Esophagus squamous epithelium (tissue), 5 donors: ENCODE data around the gene CCT5. TPM values are rescaled to one million over a fixed set of nuclear protein-coding genes. Genes with fewer than 3 reads are reported as not detected.

Experiments used
- DNase-seq: peaks from one replicate; lab custom pipeline; 2025; lab: John Stamatoyannopoulos, UW
- H3K27ac ChIP-seq, 4 donors: fragments of 200-600 bp; sonication (generic); one replicate each; pipeline ENCODE4 v1.5.1; 2016 to 2019; ENCODE audit warnings: mild to moderate bottlenecking in 1 of 4
- H3K27me3 ChIP-seq, 4 donors: fragments of 200-600 bp; sonication (generic); 1 replicate in 3 of 4; 2 replicates in 1 of 4; pipeline versions ENCODE4 v1.5.1 to v1.6.0; 2017 to 2021; ENCODE audit warnings: antibody characterized with exemption in 1 of 4
- H3K36me3 ChIP-seq, 3 donors: fragments of 200-600 bp; sonication (generic); one replicate each; pipeline ENCODE4 v1.5.1; 2016 to 2019
- H3K4me1 ChIP-seq, 3 donors: fragments of 200-600 bp; sonication (generic); one replicate each; pipeline ENCODE4 v1.5.1; 2017 to 2019
- H3K4me3 ChIP-seq, 4 donors: fragments of 200-600 bp; sonication (generic); 1 replicate in 3 of 4; 2 replicates in 1 of 4; pipeline ENCODE4 v1.5.1; 2016 to 2019; ENCODE audit warnings: mild to moderate bottlenecking in 2 of 4, moderate library complexity in 1 of 4
- H3K9me3 ChIP-seq, 3 donors: fragments of 200-600 bp; sonication (generic); one replicate each; pipeline ENCODE4 v1.5.1; 2016 to 2019
- CTCF ChIP-seq, 6 experiments: fragments of 450-650 bp in 4 of 6; fragments of 200-600 bp in 2 of 6; sonication (generic) in 2 of 6; IDR thresholded peaks; one replicate each; pipeline ENCODE4 v1.5.1; 2016 to 2019; ENCODE audit warnings: antibody characterized with exemption in 6 of 6, mild to moderate bottlenecking in 4 of 6, moderate library complexity in 4 of 6
- POLR2A ChIP-seq, 4 donors: fragments of 450-650 bp; IDR thresholded peaks; one replicate each; pipeline ENCODE4 v1.6.1; 2017; ENCODE audit warnings: antibody characterized with exemption in 4 of 4, mild to moderate bottlenecking in 4 of 4, moderate library complexity in 3 of 4
- WGBS, 2 donors: methylation state at CpG; one replicate each; pipeline ENCODE4 v1.1.5; 2018; 5-methylcytosine and 5-hydroxymethylcytosine counted together
- intact Hi-C: fragments of 100-400 bp; cut with DNase I; formaldehyde crosslinking; loops from one replicate; pipeline ENCODE4 v1.15.0; 2022
- total RNA-seq, 4 donors: library from RNA; depleted of rRNA; stranded (reverse); fragments of >200 nt; gene quantifications; one replicate each; pipeline ENCODE4 v1.1.0, GENCODE V29; 2016
- donor health status: DM: yes; HTN: yes; CAD: no.

CCT5 gene
- total RNA-seq, 4 donors from 2014 or later, result 122 to 331 (median 226) TPM

- Histone ChIP-seq H3K9me3 (no peaks in the 10 kb centered on the region), H3K4me1 (peaks cover 0 to 12% (median 0%) of the 10 kb centered on the region in 3 donors), H3K27me3 (no peaks in the 10 kb centered on the region), H3K4me3 (no peak overlapping the region), H3K27ac (no peak overlapping the region), H3K36me3 (peaks cover 35 to 97% (median 77%) of the 10 kb centered on the region in 3 donors)
- WGBS, 2 donors, result 78 to 80% methylated on average over 8 of the region's 8 CpGs
- intact Hi-C loops, result no loop called here
- no peak for DNase-seq
- no peak for TF ChIP-seq CTCF (IDR thresholded peaks at IDR 0.05)
- TF ChIP-seq POLR2A (IDR thresholded peaks at IDR 0.05), result no peak
Observed at GRCh38 chr5:10257870-10258269, 7.8 kb downstream of the CCT5 start.

GRCh38 chr5:10259899-10260298 is 9.8 kb downstream of the CCT5 start:
- no peaks in the 10 kb centered on the region for H3K27me3 ChIP-seq
- no peak overlapping the region for H3K27ac ChIP-seq
- no peak for DNase-seq
- no peaks in the 10 kb centered on the region for H3K9me3 ChIP-seq
- H3K4me3 ChIP-seq, result no peak overlapping the region
- H3K36me3 ChIP-seq, result peaks cover 43 to 100% (median 81%) of the 10 kb centered on the region in 3 donors
- no peaks in the 10 kb centered on the region for H3K4me1 ChIP-seq
- WGBS, 2 donors, result 86 to 92% methylated on average over 5 of the region's 5 CpGs
- TF ChIP-seq POLR2A (IDR thresholded peaks at IDR 0.05) (no peak), CTCF (IDR thresholded peaks at IDR 0.05) (no peak)
- intact Hi-C loops, result no loop called here

- Histone ChIP-seq H3K4me1 (no peaks in the 10 kb centered on the region), H3K27ac (no peak overlapping the region), H3K4me3 (no peak overlapping the region), H3K36me3 (peaks cover 43 to 100% (median 76%) of the 10 kb centered on the region in 3 donors), H3K9me3 (no peaks in the 10 kb centered on the region), H3K27me3 (no peaks in the 10 kb centered on the region)
- WGBS, 2 donors, result 78 to 89% methylated on average over 6 to 9 of the region's 9 CpGs
- intact Hi-C loops, result no loop called here
- no peak for DNase-seq
- TF ChIP-seq POLR2A (IDR thresholded peaks at IDR 0.05) (no peak), CTCF (IDR thresholded peaks at IDR 0.05) (no peak)
Observed at GRCh38 chr5:10261065-10261464, 11.0 kb downstream of the CCT5 start.

- TF ChIP-seq CTCF (IDR thresholded peaks at IDR 0.05) (no peak), POLR2A (IDR thresholded peaks at IDR 0.05) (no peak)
- peaks cover 0 to 4% (median 0%) of the 10 kb centered on the region in 3 donors for H3K4me1 ChIP-seq
- no peaks in the 10 kb centered on the region for H3K27me3 ChIP-seq
- H3K9me3 ChIP-seq, result no peaks in the 10 kb centered on the region
- DNase-seq, result no peak
- H3K27ac ChIP-seq, result no peak overlapping the region
- H3K36me3 ChIP-seq, result peaks cover 43 to 89% (median 64%) of the 10 kb centered on the region in 3 donors
- intact Hi-C loops, result no loop called here
- 69 to 77% methylated on average over 18 of the region's 18 CpGs for WGBS, 2 donors
- no peak overlapping the region for H3K4me3 ChIP-seq
Observed at GRCh38 chr5:10262121-10262774, 12.2 kb downstream of the CCT5 start.

GRCh38 chr5:10262995-10263394 is 12.9 kb downstream of the CCT5 start:
- Histone ChIP-seq H3K27ac (no peak overlapping the region), H3K36me3 (peaks cover 36 to 82% (median 56%) of the 10 kb centered on the region in 3 donors), H3K4me3 (no peak overlapping the region), H3K4me1 (peaks cover 0 to 5% (median 0%) of the 10 kb centered on the region in 3 donors), H3K9me3 (no peaks in the 10 kb centered on the region), H3K27me3 (no peaks in the 10 kb centered on the region)
- 94 to 95% methylated on average over 9 to 11 of the region's 11 CpGs for WGBS, 2 donors
- intact Hi-C loops, result no loop called here
- TF ChIP-seq POLR2A (IDR thresholded peaks at IDR 0.05) (no peak), CTCF (IDR thresholded peaks at IDR 0.05) (no peak)
- DNase-seq, result no peak
